Osteoblast (primary cell): ENCODE data around the gene MTURN. TPM values are rescaled to one million over a fixed set of nuclear protein-coding genes. Genes with fewer than 3 reads are reported as not detected.

Source experiments
- DNase-seq: peaks from one replicate; pipeline ENCODE4 v3.0.0; 2011; ENCODE audit warnings: low spot score, mixed read lengths; ENCODE audit not compliant: insufficient read length; ENCODE audit errors: missing footprints
- H2AFZ ChIP-seq: 2 replicates; pipeline ENCODE4 v1.6.0; 2011; ENCODE audit warnings: mild to moderate bottlenecking, low read length
- H3K27ac ChIP-seq: 2 replicates; pipeline ENCODE4 v1.5.1; 2011; ENCODE audit warnings: mild to moderate bottlenecking, low read depth, low read length, moderate library complexity
- H3K27me3 ChIP-seq: 2 replicates; pipeline ENCODE4 v1.6.0; 2012; ENCODE audit warnings: mild to moderate bottlenecking, control low read depth, inconsistent platforms, low read length, moderate library complexity; ENCODE audit not compliant: insufficient read depth
- H3K36me3 ChIP-seq: 2 replicates; pipeline ENCODE4 v1.5.1; 2011; ENCODE audit warnings: mild to moderate bottlenecking, low read length, control low read depth, moderate library complexity; ENCODE audit not compliant: insufficient read depth
- H3K4me1 ChIP-seq: 2 replicates; pipeline ENCODE4 v1.5.1; 2011; ENCODE audit warnings: mild to moderate bottlenecking, low read length, control low read depth, moderate library complexity; ENCODE audit not compliant: insufficient read depth
- H3K4me2 ChIP-seq: 2 replicates; pipeline ENCODE4 v1.6.0; 2011; ENCODE audit warnings: mild to moderate bottlenecking, low read length; ENCODE audit not compliant: insufficient read depth
- H3K4me3 ChIP-seq: fragments of 200-600 bp; sonication (generic); 3 replicates; pipeline ENCODE4 v1.5.1; 2012; ENCODE audit warnings: mild to moderate bottlenecking, low read length, inconsistent platforms; ENCODE audit not compliant: insufficient read depth
- H3K79me2 ChIP-seq: 2 replicates; pipeline ENCODE4 v1.6.0; 2012; ENCODE audit warnings: mild to moderate bottlenecking, low read length, control low read depth, inconsistent platforms; ENCODE audit not compliant: insufficient read depth
- H3K9me3 ChIP-seq: 2 replicates; pipeline ENCODE4 v1.5.1; 2011; ENCODE audit warnings: low read depth, low read length, control low read depth
- H4K20me1 ChIP-seq: 2 replicates; pipeline ENCODE4 v1.6.0; 2012; ENCODE audit warnings: mild to moderate bottlenecking, low read length, control low read depth; ENCODE audit not compliant: insufficient read depth
- total RNA-seq: library from RNA; depleted of rRNA; stranded (reverse); fragments of >200 nt; gene quantifications from 2 replicates; pipeline ENCODE4 v1.2.3, GENCODE V29; 2012
- TF ChIP-seq, protein P1 (sequence below): IDR thresholded peaks from 2 replicates; pipeline ENCODE4 v1.5.1; 2011; ENCODE audit warnings: mild to moderate bottlenecking, low read depth, low read length, moderate library complexity; ENCODE audit errors: extremely low read depth

MTURN gene
- total RNA-seq, 1 donor = 31.1 TPM

DNA sequence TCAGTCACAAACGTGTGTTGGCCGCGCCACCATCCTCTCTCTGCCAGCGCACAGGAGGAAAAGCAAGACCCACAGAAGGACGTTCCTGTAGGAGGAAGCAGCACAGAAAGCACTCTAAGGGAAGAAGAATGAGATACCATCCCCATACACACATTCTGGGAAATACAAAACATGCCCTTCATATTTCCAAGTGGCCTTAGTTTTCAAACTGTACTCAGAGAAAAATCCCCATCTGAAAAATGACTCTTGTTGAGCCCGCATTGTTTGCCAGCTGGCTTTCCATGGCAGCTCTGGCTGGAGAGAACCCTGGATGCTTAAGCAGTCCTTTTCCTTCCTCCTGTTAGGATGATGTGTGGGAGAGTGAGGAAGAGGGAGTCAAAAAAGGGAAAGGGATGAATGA lies 33.1 kb downstream of the MTURN start:
- Histone ChIP-seq H3K79me2 (no peaks in the 10 kb centered on the region), H3K27me3 (no peaks in the 10 kb centered on the region), H3K36me3 (no peaks in the 10 kb centered on the region), H3K9me3 (no peaks in the 10 kb centered on the region), H3K27ac (no peak overlapping the region), H4K20me1 (no peaks in the 10 kb centered on the region), H2AFZ (no peak overlapping the region), H3K4me1 (peaks cover 55% of the 10 kb centered on the region), H3K4me3 (no peak overlapping the region), H3K4me2 (no peak overlapping the region)
- TF ChIP-seq, protein P1, sequence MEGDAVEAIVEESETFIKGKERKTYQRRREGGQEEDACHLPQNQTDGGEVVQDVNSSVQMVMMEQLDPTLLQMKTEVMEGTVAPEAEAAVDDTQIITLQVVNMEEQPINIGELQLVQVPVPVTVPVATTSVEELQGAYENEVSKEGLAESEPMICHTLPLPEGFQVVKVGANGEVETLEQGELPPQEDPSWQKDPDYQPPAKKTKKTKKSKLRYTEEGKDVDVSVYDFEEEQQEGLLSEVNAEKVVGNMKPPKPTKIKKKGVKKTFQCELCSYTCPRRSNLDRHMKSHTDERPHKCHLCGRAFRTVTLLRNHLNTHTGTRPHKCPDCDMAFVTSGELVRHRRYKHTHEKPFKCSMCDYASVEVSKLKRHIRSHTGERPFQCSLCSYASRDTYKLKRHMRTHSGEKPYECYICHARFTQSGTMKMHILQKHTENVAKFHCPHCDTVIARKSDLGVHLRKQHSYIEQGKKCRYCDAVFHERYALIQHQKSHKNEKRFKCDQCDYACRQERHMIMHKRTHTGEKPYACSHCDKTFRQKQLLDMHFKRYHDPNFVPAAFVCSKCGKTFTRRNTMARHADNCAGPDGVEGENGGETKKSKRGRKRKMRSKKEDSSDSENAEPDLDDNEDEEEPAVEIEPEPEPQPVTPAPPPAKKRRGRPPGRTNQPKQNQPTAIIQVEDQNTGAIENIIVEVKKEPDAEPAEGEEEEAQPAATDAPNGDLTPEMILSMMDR = no peak
- DNase-seq = no peak

- DNase-seq = peak; percentile 87
- Histone ChIP-seq H3K36me3 (no peaks in the 10 kb centered on the region), H4K20me1 (no peaks in the 10 kb centered on the region), H3K27me3 (no peaks in the 10 kb centered on the region), H2AFZ (peak overlapping the region; percentile 80), H3K4me2 (peak overlapping the region; percentile 81), H3K9me3 (no peaks in the 10 kb centered on the region), H3K4me3 (peak overlapping the region; percentile 50), H3K79me2 (no peaks in the 10 kb centered on the region), H3K4me1 (peaks cover 53% of the 10 kb centered on the region), H3K27ac (peak overlapping the region; percentile 71)
- TF ChIP-seq, protein P1 = no peak
Observed at GRCh38 chr7:30168835-30169573, 34.2 kb downstream of the MTURN start.

DNA sequence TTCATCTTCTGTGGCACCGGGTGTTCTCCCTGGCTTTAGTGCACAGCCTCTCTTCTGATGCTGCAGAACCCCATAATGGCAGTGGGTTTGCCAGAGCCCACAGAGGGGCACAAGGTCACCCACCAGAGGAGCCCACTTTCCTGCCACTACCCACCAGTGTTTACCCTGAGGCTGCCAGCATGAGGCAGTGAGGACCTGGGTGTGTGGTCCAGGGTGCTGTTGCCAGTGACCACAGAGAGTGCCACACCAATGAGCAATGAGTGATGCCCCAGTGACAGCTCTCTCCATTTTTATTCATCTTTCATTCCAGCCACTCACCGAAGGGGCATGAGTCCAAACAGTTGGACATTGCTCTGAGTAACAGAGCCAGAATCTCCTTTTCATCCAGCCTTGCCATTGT lies 34.8 kb downstream of the MTURN start:
- peak overlapping the region; percentile 0 for H2AFZ ChIP-seq
- H3K27me3 ChIP-seq = no peaks in the 10 kb centered on the region
- peak overlapping the region; percentile 81 for H3K4me2 ChIP-seq
- no peaks in the 10 kb centered on the region for H3K9me3 ChIP-seq
- H3K79me2 ChIP-seq = no peaks in the 10 kb centered on the region
- peaks cover 48% of the 10 kb centered on the region for H3K4me1 ChIP-seq
- DNase-seq = no peak
- H3K36me3 ChIP-seq = no peaks in the 10 kb centered on the region
- TF ChIP-seq, protein P1 = no peak
- H4K20me1 ChIP-seq = no peaks in the 10 kb centered on the region
- peak overlapping the region; percentile 40 for H3K4me3 ChIP-seq
- H3K27ac ChIP-seq = peak overlapping the region; percentile 71

- DNase-seq = no peak
- H3K4me3 ChIP-seq = no peak overlapping the region
- peak overlapping the region; percentile 71 for H3K27ac ChIP-seq
- H3K36me3 ChIP-seq = no peaks in the 10 kb centered on the region
- TF ChIP-seq, protein P1 = no peak
- H3K79me2 ChIP-seq = no peaks in the 10 kb centered on the region
- H3K9me3 ChIP-seq = no peaks in the 10 kb centered on the region
- no peaks in the 10 kb centered on the region for H3K27me3 ChIP-seq
- peaks cover 48% of the 10 kb centered on the region for H3K4me1 ChIP-seq
- no peak overlapping the region for H3K4me2 ChIP-seq
- H4K20me1 ChIP-seq = no peaks in the 10 kb centered on the region
- H2AFZ ChIP-seq = no peak overlapping the region
Observed at GRCh38 chr7:30170476-30171205, 35.9 kb downstream of the MTURN start.
